Fibroblast of skin of left quadriceps (primary cell): Measurements from ENCODE around the gene NF2.

Experiments used
- DNase-seq, 2 experiments: peaks; one replicate each; pipeline ENCODE4 v3.0.0-alpha.2; 2013; ENCODE audit warnings: low read depth in 2 of 2

The NF2 gene

GRCh38 chr22:29663180-29663821 is 59.9 kb downstream of the NF2 start:
- DNase-seq = peak; percentile 23 to 28

- DNase-seq = no peak
These were observed 62.1 kb downstream of the NF2 start for GRCh38 chr22:29665486-29665885.

DNA sequence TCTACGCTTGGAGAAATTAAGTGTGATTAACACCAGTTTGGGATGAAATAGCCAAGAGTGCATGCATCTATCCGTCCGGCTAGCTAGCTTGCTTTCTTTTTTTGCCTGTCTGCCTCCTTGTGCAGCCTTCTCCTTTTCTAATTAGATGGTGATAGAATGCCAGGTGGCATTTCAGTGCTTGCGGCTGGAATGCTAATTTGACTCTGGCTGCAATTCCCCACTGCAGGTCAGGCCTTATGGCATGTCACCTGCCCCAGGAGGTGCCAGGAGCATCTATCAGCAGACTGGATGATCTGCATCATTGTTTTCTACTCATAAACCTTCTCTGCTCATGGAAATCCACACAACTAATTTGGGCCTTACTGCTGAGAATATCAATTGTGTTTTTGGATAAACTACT is 65.2 kb downstream of the NF2 start:
- no peak for DNase-seq

GRCh38 chr22:29670626-29671025 is 67.2 kb downstream of the NF2 start:
- no peak for DNase-seq

- no peak for DNase-seq
These were observed 70.1 kb downstream of the NF2 start for GRCh38 chr22:29673361-29674066.

- no peak for DNase-seq
These were observed 70.7 kb downstream of the NF2 start for GRCh38 chr22:29674121-29674520.

- DNase-seq = no peak
These were observed 75.9 kb downstream of the NF2 start for GRCh38 chr22:29679316-29679715.

GRCh38 chr22:29683536-29683935 is 80.1 kb downstream of the NF2 start:
- no peak for DNase-seq

DNA sequence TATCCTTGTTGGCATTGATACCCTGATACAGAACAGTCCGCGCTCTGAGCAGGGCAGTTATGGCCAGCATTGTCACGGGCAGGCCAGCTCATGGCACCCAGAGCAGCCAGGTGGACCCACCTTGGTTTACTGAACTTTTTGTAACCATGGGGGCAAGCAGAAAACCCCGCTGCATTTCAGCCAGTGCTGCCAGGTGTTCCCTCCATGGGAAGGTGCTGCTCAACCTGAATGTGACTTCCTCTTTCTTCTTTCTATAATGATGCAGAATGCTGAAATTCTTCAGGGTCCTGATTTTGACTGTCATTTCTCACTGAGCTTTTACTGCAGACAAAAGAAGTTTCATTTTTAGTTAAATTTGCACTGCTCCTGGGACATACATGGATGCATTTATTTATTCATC is 80.8 kb downstream of the NF2 start:
- no peak for DNase-seq

- DNase-seq = peak in 1 of 2 experiments; percentile 6
These were observed 85.9 kb downstream of the NF2 start for GRCh38 chr22:29689206-29689879.

DNA sequence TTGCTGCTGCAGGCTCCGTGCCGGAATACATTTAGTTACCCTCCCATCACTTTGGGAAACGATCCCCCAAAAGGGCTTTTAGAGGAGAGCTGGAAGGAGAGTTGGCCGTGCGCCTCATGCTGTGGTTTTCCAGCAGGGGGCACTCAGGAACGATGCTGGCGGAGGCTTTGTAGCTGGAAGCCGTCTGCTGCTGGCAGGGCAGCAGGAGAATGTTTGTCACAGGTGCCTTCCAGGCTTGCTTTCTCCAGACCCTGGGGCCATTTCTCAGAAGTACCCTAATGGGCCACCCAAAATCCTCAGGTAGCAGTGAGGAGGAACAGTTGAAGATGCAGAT is 86.4 kb downstream of the NF2 start:
- DNase-seq = peak; percentile 5 to 10

DNA sequence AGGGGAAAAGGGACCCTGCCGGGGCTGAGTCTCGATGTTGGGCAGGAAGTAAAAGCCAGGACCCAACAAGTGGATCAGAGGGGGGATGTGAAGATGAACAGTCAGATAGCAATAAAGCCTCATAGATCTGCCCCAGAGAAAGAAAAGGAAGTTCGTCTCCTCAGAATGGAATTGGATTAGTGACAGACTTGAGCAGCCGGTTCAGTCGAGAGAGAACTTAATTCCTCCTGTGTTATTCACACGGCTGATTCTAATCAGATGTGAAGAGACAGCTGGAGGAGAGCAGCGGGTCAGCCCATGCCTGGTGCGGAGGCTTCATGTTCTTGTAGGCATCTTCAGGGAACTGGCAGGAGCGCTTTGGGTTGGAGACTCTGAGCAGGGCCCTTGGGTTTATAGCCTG is 87.0 kb downstream of the NF2 start:
- peak; percentile 13 to 31 for DNase-seq

GRCh38 chr22:29691636-29692326 is 88.3 kb downstream of the NF2 start:
- no peak for DNase-seq

DNA sequence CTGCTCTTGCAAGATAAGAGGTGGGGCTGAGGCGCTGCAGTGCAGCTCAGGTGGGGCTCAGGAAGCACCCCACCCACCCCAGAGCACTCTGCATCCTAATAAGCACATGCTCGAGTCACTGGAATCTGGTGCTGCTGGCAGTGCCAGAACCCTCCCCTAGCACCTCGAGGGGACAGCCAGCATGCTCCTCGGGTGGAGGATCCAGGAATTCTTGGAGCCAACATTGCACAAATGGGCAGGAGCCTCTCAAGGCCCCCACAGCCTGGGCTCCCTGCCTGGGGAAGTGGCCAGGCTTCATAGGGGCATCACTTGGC is 88.9 kb downstream of the NF2 start:
- DNase-seq = no peak

DNA sequence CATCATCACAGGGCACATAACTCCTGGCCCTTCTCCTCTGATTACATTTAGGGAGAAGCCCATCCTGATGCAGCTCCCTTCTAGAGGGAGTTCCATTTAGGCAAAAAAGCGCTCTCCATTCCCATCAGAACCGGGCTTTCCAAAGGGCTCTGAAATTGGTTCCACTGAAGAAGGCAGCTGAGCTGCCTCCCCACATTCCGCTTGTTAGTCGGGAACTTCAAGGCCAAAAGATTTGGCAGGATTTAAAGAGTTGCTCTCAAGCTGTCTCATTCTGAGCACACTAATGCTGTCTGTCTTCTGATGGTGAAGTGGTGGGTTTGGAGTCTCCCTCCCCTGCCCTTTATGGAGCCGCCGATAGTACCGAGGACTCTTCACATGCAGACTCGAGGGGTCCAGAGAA is 89.7 kb downstream of the NF2 start:
- DNase-seq = no peak

DNA sequence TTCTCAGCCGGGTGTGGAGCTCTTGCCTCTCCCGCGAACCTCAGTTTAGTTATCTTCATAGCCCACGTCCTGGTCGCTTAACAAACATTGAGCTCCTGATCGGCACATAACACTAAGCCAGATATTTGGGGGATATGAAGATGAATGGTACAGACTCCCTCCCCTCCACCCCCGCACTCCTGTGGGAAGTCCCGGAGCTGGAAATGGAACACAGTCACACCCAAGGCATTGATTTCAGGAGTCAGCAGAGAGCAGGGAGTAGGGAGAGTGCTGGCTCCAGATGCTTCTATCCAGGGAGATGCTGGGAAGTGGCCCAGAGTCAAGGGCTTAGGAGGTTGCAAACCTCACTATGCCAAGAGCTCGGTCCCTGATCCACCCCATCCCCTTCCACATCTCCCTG is 90.2 kb downstream of the NF2 start:
- no peak for DNase-seq

DNA sequence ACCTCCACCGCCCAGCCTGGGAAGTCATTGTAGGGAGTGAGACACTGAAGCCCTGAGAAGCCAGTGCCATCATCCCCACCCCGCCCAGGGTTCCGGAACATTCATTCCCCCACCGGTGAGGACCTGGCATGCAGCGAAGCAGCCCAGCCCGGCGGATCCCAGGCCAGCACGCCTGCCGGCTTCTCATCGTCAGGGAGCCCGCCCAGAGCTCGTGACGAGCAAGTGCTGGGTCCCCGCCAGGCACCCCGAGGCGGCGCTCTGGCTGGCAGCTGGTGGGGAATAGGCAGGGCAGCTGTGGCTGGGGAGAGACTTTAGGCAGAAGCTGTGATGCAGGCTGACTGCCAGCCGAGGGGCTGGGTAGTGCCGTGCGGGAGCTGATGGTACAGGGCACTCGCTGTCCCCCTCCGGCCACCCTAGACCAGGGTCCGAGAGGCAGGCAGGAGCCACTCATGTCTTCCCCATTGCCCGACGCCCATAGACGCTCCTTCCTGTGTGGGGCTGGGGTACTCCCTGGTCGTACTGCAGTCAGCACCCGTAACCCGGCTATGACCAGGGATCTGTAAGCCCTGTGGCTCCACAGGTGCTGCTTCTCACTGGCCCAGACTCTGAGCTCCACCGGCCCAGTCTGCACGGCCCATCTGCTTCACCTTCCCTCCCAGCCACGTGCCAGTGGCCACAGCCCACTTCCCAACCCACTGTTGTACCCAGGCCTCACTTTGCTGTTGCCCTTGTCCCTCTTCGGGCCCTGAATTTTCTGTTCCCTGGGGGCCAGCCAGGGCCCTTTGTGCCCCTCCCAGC is 91.9 kb downstream of the NF2 start:
- DNase-seq = no peak

GRCh38 chr22:29697853-29698598 is 94.6 kb downstream of the NF2 start:
- no peak for DNase-seq

DNA sequence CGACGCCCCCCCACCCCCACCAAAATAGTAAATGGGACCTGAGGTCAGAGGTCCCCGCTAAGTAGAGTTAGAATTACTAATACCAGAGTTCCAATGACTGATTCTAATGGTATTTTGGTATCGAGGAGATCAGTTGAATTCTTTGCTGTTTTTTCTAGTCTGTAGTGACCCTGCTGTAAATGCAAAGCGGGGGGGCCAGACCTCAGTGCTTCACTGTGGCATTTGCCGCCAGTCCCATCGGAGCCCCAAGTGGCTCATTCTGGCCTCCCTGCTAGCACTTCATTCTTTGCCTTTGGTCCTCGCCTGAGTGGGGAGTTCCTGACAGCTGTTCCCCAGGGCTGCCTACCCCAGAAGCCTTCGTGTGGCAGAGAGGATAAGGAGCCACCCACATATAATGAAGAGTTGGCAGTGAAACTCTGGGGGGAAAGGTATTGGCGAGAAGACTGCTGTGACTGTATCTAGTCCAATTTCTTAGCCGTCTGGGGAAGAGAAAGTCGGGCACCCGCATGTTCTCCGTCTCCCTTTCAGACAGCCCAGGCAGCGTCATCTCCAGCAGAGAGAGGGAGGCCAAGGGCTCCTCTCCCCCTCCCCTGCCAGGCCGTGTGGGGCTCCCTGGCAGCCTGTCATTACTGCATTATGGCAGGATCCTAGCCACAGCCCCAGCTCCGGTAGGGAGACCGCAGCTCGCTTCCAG is 96.9 kb downstream of the NF2 start:
- DNase-seq = no peak

GRCh38 chr22:29700900-29701154 is 97.4 kb downstream of the NF2 start:
- no peak for DNase-seq
